ENCODE data around the gene POU2AF1. TPM values are rescaled to one million over a fixed set of nuclear protein-coding genes. Genes with fewer than 3 reads are reported as not detected.

POU2AF1 gene
- total RNA-seq, 1 experiment from 2014 or later = not detected

DNA sequence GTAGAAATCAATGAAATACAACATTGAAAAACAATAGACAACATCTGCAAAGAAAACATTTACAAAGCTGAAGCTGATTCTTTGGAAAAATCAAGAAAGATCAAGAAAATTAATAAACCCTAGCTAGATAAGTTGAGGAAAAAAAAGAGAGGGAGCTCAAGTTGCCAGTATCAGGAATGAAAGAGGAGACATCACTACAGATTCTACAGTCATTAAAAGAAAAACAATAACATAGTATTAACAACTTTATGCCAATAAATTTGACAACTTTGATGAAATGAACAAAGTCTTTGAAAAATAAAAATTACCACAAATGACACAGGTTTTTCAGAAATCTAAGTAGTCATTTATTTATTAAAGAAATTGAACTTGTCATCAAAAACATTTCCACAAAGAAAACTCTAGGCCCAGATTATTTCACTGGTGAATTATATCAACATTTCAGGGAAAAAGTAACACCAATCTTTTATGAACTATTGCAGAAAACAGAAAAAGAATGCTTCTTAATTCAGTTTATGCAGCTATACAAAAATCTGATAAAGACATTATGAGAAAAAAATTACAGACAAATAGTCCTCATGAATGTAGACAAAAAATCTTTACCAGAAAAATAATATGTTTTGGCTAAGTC lies 39.2 kb downstream of the POU2AF1 start:
- no TSS peak for BruUV-seq (replicated peaks)
- Mint-ChIP-seq H3K27me3 (ENCODE audit: unreplicated experiment) (no peaks in the 10 kb centered on the region), H3K27ac (ENCODE audit: unreplicated experiment) (no peak overlapping the region), H3K4me3 (ENCODE audit: low read depth, unreplicated experiment) (no peak overlapping the region), H3K4me1 (ENCODE audit: low read depth, unreplicated experiment) (no peaks in the 10 kb centered on the region), H3K36me3 (ENCODE audit: insufficient read depth, unreplicated experiment) (no peaks in the 10 kb centered on the region), H3K9me3 (ENCODE audit: low read depth, unreplicated experiment) (peaks cover 4% of the 10 kb centered on the region)
- intact Hi-C loops (cut with micrococcal nuclease; ENCODE audit: unreplicated experiment) = no loop called here
- TF ChIP-seq, protein P1, sequence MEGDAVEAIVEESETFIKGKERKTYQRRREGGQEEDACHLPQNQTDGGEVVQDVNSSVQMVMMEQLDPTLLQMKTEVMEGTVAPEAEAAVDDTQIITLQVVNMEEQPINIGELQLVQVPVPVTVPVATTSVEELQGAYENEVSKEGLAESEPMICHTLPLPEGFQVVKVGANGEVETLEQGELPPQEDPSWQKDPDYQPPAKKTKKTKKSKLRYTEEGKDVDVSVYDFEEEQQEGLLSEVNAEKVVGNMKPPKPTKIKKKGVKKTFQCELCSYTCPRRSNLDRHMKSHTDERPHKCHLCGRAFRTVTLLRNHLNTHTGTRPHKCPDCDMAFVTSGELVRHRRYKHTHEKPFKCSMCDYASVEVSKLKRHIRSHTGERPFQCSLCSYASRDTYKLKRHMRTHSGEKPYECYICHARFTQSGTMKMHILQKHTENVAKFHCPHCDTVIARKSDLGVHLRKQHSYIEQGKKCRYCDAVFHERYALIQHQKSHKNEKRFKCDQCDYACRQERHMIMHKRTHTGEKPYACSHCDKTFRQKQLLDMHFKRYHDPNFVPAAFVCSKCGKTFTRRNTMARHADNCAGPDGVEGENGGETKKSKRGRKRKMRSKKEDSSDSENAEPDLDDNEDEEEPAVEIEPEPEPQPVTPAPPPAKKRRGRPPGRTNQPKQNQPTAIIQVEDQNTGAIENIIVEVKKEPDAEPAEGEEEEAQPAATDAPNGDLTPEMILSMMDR (IDR thresholded peaks at IDR 0.05; ENCODE audit: unreplicated experiment) = no peak
- CTCF ChIA-PET = no interaction called here
- DNase-seq = no peak

DNA sequence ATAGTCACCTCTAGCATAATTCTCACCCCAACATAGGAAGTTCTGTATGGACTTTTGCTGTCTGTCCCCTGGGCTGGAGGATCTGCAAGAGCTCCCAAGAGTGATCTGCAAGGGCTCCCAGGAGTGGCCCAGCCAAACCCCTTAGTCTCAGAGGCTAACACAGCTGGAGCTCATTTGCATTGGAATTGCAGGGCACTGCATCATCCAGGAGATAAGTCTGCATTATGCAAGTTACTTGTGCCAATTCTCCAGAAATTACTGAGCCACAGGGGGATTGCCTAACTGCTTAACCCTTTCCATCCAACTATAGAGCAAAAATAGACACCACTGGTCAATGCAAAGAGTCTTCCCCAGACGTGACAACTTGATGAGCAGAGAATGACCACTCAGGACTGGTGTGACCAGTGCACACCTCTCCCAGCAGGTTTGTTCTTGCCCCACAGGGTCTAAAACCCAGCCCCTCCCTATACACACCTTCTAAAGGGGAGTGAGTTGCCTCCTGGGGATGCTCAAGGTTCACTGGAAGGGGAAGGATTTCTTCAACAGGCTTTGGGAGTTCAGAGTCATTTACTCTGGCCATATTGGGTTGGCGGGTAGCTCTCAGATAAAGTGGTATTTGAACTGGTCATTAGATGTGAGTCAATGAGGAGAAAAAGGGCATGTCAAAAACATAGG lies 42.4 kb downstream of the POU2AF1 start:
- Mint-ChIP-seq H3K27ac (ENCODE audit: unreplicated experiment) (no peak overlapping the region), H3K4me3 (ENCODE audit: low read depth, unreplicated experiment) (no peak overlapping the region), H3K9me3 (ENCODE audit: low read depth, unreplicated experiment) (peaks cover 4% of the 10 kb centered on the region), H3K36me3 (ENCODE audit: insufficient read depth, unreplicated experiment) (no peaks in the 10 kb centered on the region), H3K4me1 (ENCODE audit: low read depth, unreplicated experiment) (peaks cover 22% of the 10 kb centered on the region), H3K27me3 (ENCODE audit: unreplicated experiment) (no peaks in the 10 kb centered on the region)
- intact Hi-C loops (cut with micrococcal nuclease; ENCODE audit: unreplicated experiment) = no loop called here
- CTCF ChIA-PET = no interaction called here
- TF ChIP-seq, protein P1 (IDR thresholded peaks at IDR 0.05; ENCODE audit: unreplicated experiment) = no peak
- no TSS peak for BruUV-seq (replicated peaks)
- no peak for DNase-seq

- H3K4me3 Mint-ChIP-seq (ENCODE audit: low read depth, unreplicated experiment) = no peak overlapping the region
- intact Hi-C loops (cut with micrococcal nuclease; ENCODE audit: unreplicated experiment) = no loop called here
Measured at GRCh38 chr11:111336062-111336461, 43.0 kb downstream of the POU2AF1 start.

GRCh38 chr11:111335549-111335948 lies 43.5 kb downstream of the POU2AF1 start:
- Mint-ChIP-seq H3K27me3 (ENCODE audit: unreplicated experiment) (no peaks in the 10 kb centered on the region), H3K9me3 (ENCODE audit: low read depth, unreplicated experiment) (peaks cover 4% of the 10 kb centered on the region), H3K27ac (ENCODE audit: unreplicated experiment) (no peak overlapping the region), H3K36me3 (ENCODE audit: insufficient read depth, unreplicated experiment) (no peaks in the 10 kb centered on the region), H3K4me3 (ENCODE audit: low read depth, unreplicated experiment) (no peak overlapping the region), H3K4me1 (ENCODE audit: low read depth, unreplicated experiment) (peaks cover 22% of the 10 kb centered on the region)
- CTCF ChIA-PET = no interaction called here
- TF ChIP-seq, protein P1 (IDR thresholded peaks at IDR 0.05; ENCODE audit: unreplicated experiment) = no peak
- intact Hi-C loops (cut with micrococcal nuclease; ENCODE audit: unreplicated experiment) = no loop called here
- DNase-seq = no peak
- BruUV-seq (replicated peaks) = no TSS peak

More at GRCh38 chr11:111336062-111336461, 43.0 kb downstream of the POU2AF1 start:
- no peak overlapping the region for H3K27ac Mint-ChIP-seq (ENCODE audit: unreplicated experiment)
- no peaks in the 10 kb centered on the region for H3K36me3 Mint-ChIP-seq (ENCODE audit: insufficient read depth, unreplicated experiment)
- CTCF ChIA-PET = no interaction called here
- TF ChIP-seq, protein P1 (IDR thresholded peaks at IDR 0.05; ENCODE audit: unreplicated experiment) = no peak
- H3K4me1 Mint-ChIP-seq (ENCODE audit: low read depth, unreplicated experiment) = peaks cover 22% of the 10 kb centered on the region
- H3K9me3 Mint-ChIP-seq (ENCODE audit: low read depth, unreplicated experiment) = peaks cover 4% of the 10 kb centered on the region
- no TSS peak for BruUV-seq (replicated peaks)
- no peak for DNase-seq
- no peaks in the 10 kb centered on the region for H3K27me3 Mint-ChIP-seq (ENCODE audit: unreplicated experiment)
